Measurements from ENCODE around the gene NMNAT2.

- TF ChIP-seq EZH2 (IDR thresholded peaks at IDR 0.05; ENCODE audit: borderline replicate concordance, low read length) (no peak), CTCF (IDR thresholded peaks at IDR 0.05; ENCODE audit: low read length) (no peak)
These were observed 137.1 kb downstream of the NMNAT2 start for GRCh38 chr1:183281039-183281438.

Measured in OCI-LY1 (cell line).